Activated T-helper 2 cell treated with anti-CD3 and anti-CD28 coated beads, Interferon-gamma antibody, Interleukin-2, Interleukin-4, amounts not matched to agents 10 μg/mL and 5 μg/mL and 100 μg/mL, durations not matched to agents 14 hours and 24 hours and 36 hours (primary cell): Measurements from ENCODE around the gene RABEPK. TPM values are rescaled to one million over a fixed set of nuclear protein-coding genes. Genes with fewer than 3 reads are reported as not detected.

Experiments
- total RNA-seq: library from RNA; stranded (reverse); gene quantifications from 2 replicates; pipeline ENCODE4 v1.2.3, GENCODE V29; 2022

RABEPK gene
- total RNA-seq, 1 donor from 2014 or later, result 34.0 TPM

Other genes with a start within 250 kb of the RABEPK start
- 14.2 and 15.9 TPM in 2 replicates for gene SCAI, start 57.0 kb upstream of the RABEPK start, total RNA-seq
- gene PPP6C, start 10.7 kb upstream of the RABEPK start, total RNA-seq, result 44.3 and 44.9 TPM in 2 replicates
- gene HSPA5, start 40.8 kb downstream of the RABEPK start, total RNA-seq, result 283 and 285 TPM in 2 replicates
- gene GAPVD1, start 61.3 kb downstream of the RABEPK start, total RNA-seq, result 50.8 and 51.0 TPM in 2 replicates